ENCODE measurements around the gene TGFBRAP1.

The TGFBRAP1 gene

GRCh38 chr2:105239924-105240323 is 89.6 kb downstream of the TGFBRAP1 start:
- Histone ChIP-seq H3K9ac (no peak overlapping the region), H3K27ac (no peak overlapping the region), H3K36me3 (ENCODE audit: insufficient read depth) (no peaks in the 10 kb centered on the region), H3K79me2 (ENCODE audit: insufficient read depth, low read depth) (no peaks in the 10 kb centered on the region), H3K4me1 (ENCODE audit: low read depth, poor library complexity, severe bottlenecking) (peaks cover 7% of the 10 kb centered on the region), H3K27me3 (ENCODE audit: insufficient read depth, low read depth) (no peaks in the 10 kb centered on the region), H3K4me2 (no peak overlapping the region), H2AFZ (ENCODE audit: low read depth) (no peak overlapping the region), H4K20me1 (ENCODE audit: insufficient read depth) (no peaks in the 10 kb centered on the region), H3K4me3 (IDR thresholded peaks at IDR 0.05; ENCODE audit: insufficient read depth, low read depth, low read length) (no peak overlapping the region)
- no peak for TF ChIP-seq CTCF (conservative IDR thresholded peaks at IDR 0.05; ENCODE audit: low read depth, low read length)

- H3K9ac ChIP-seq: no peak overlapping the region
- no peak for TF ChIP-seq CTCF (conservative IDR thresholded peaks at IDR 0.05; ENCODE audit: low read depth, low read length)
- no peaks in the 10 kb centered on the region for H3K27me3 ChIP-seq (ENCODE audit: insufficient read depth, low read depth)
- H3K4me2 ChIP-seq: no peak overlapping the region; the same call in 1 of the 2 replicates
- no peaks in the 10 kb centered on the region for H3K36me3 ChIP-seq (ENCODE audit: insufficient read depth)
- H3K79me2 ChIP-seq (ENCODE audit: insufficient read depth, low read depth): no peaks in the 10 kb centered on the region
- no peak overlapping the region for H3K27ac ChIP-seq
- peaks cover 7% of the 10 kb centered on the region for H3K4me1 ChIP-seq (ENCODE audit: low read depth, poor library complexity, severe bottlenecking)
- peak overlapping the region; percentile 18; the same call in 1 of the 2 replicates for H2AFZ ChIP-seq (ENCODE audit: low read depth)
- no peaks in the 10 kb centered on the region for H4K20me1 ChIP-seq (ENCODE audit: insufficient read depth)
- H3K4me3 ChIP-seq (IDR thresholded peaks at IDR 0.05; ENCODE audit: insufficient read depth, low read depth, low read length): no peak overlapping the region
Observed at GRCh38 chr2:105238664-105239240, 90.8 kb downstream of the TGFBRAP1 start.

GRCh38 chr2:105237045-105237765 is 92.3 kb downstream of the TGFBRAP1 start:
- H3K36me3 ChIP-seq (ENCODE audit: insufficient read depth): no peaks in the 10 kb centered on the region
- TF ChIP-seq CTCF (conservative IDR thresholded peaks at IDR 0.05; ENCODE audit: low read depth, low read length): no peak
- H3K27ac ChIP-seq: no peak overlapping the region
- no peaks in the 10 kb centered on the region for H3K27me3 ChIP-seq (ENCODE audit: insufficient read depth, low read depth)
- H3K9ac ChIP-seq: no peak overlapping the region
- no peak overlapping the region for H3K4me2 ChIP-seq
- H2AFZ ChIP-seq (ENCODE audit: low read depth): no peak overlapping the region
- no peaks in the 10 kb centered on the region for H3K79me2 ChIP-seq (ENCODE audit: insufficient read depth, low read depth)
- peaks cover 7% of the 10 kb centered on the region for H3K4me1 ChIP-seq (ENCODE audit: low read depth, poor library complexity, severe bottlenecking)
- H3K4me3 ChIP-seq (IDR thresholded peaks at IDR 0.05; ENCODE audit: insufficient read depth, low read depth, low read length): no peak overlapping the region
- H4K20me1 ChIP-seq (ENCODE audit: insufficient read depth): no peaks in the 10 kb centered on the region

GRCh38 chr2:105236060-105236424 is 93.5 kb downstream of the TGFBRAP1 start:
- no peaks in the 10 kb centered on the region for H3K27me3 ChIP-seq (ENCODE audit: insufficient read depth, low read depth)
- H3K79me2 ChIP-seq (ENCODE audit: insufficient read depth, low read depth): no peaks in the 10 kb centered on the region
- TF ChIP-seq CTCF (conservative IDR thresholded peaks at IDR 0.05; ENCODE audit: low read depth, low read length): no peak
- H4K20me1 ChIP-seq (ENCODE audit: insufficient read depth): no peaks in the 10 kb centered on the region
- no peaks in the 10 kb centered on the region for H3K36me3 ChIP-seq (ENCODE audit: insufficient read depth)
- H3K4me2 ChIP-seq: no peak overlapping the region
- H3K9ac ChIP-seq: no peak overlapping the region
- H3K27ac ChIP-seq: no peak overlapping the region
- H3K4me1 ChIP-seq (ENCODE audit: low read depth, poor library complexity, severe bottlenecking): peaks cover 7% of the 10 kb centered on the region
- peak overlapping the region; percentile 31 for H2AFZ ChIP-seq (ENCODE audit: low read depth)
- no peak overlapping the region for H3K4me3 ChIP-seq (IDR thresholded peaks at IDR 0.05; ENCODE audit: insufficient read depth, low read depth, low read length)
